GM23338 (cell line): Measurements from ENCODE around the gene EMC6.

Experiments
- CREB1 ChIP-seq: fragments of 250-450 bp; sonication (Bioruptor Pico); IDR thresholded peaks from 2 replicates; pipeline ENCODE4 v1.5.0; 2020; ENCODE audit warnings: low read depth, mild to moderate bottlenecking, moderate library complexity
- CTCF ChIP-seq, 2 experiments: fragments of 200-600 bp in 1 of 2; sonication (generic) in 1 of 2; conservative IDR thresholded peaks; 2 replicates each; pipeline versions ENCODE4 v1.5.1 to v1.6.1; 2016 to 2017; ENCODE audit warnings: antibody characterized with exemption in 2 of 2, low read depth in 2 of 2, mild to moderate bottlenecking in 2 of 2, moderate library complexity in 1 of 2
- ETS1 ChIP-seq: IDR thresholded peaks from 2 replicates; pipeline ENCODE4 v1.6.1; 2016; ENCODE audit warnings: antibody characterized with exemption
- EZH2 ChIP-seq: fragments of 200-600 bp; sonication (generic); IDR thresholded peaks from one replicate; pipeline ENCODE4 v1.8.0; 2017; ENCODE audit warnings: antibody characterized with exemption, mild to moderate bottlenecking, low read depth; ENCODE audit not compliant: unreplicated experiment
- EZH2phosphoT487 ChIP-seq: fragments of 200-600 bp; sonication (generic); IDR thresholded peaks from one replicate; pipeline ENCODE4 v1.8.1; 2018; ENCODE audit warnings: antibody characterized with exemption; ENCODE audit not compliant: unreplicated experiment
- JUNB ChIP-seq: IDR thresholded peaks from one replicate; pipeline ENCODE4 v1.6.1; 2016; ENCODE audit warnings: antibody characterized with exemption; ENCODE audit not compliant: unreplicated experiment
- NANOG ChIP-seq: IDR thresholded peaks from 2 replicates; pipeline ENCODE4 v1.6.1; 2016; ENCODE audit warnings: antibody characterized with exemption, borderline replicate concordance
- POLR2AphosphoS5 ChIP-seq: IDR thresholded peaks from 2 replicates; pipeline ENCODE4 v1.6.1; 2016; ENCODE audit warnings: antibody characterized with exemption, low read depth
- REST ChIP-seq: IDR thresholded peaks from one replicate; pipeline ENCODE4 v1.6.1; 2018; ENCODE audit warnings: antibody characterized with exemption; ENCODE audit not compliant: unreplicated experiment
- STAT1 ChIP-seq: IDR thresholded peaks from one replicate; pipeline ENCODE4 v1.6.1; 2016; ENCODE audit warnings: antibody characterized with exemption; ENCODE audit not compliant: unreplicated experiment
- ZNF331 ChIP-seq: fragments of 250-450 bp; sonication (Bioruptor Pico); IDR thresholded peaks from 2 replicates; pipeline ENCODE4 v1.5.0; 2020; ENCODE audit warnings: low read depth, mild to moderate bottlenecking, moderate library complexity

- no peak for TF ChIP-seq CTCF (conservative IDR thresholded peaks at IDR 0.05; ENCODE audit: low read depth in 2 of 2)
- no peak for TF ChIP-seq POLR2AphosphoS5
- TF ChIP-seq REST = no peak
- TF ChIP-seq CREB1 (CRISPR knock-in tag) = no peak
- no peak for TF ChIP-seq EZH2
- TF ChIP-seq JUNB = no peak
- TF ChIP-seq EZH2phosphoT487 = no peak
- no peak for TF ChIP-seq STAT1
- TF ChIP-seq ZNF331 (CRISPR knock-in tag) = no peak
- TF ChIP-seq NANOG = no peak
- no peak for TF ChIP-seq ETS1
Observed at GRCh38 chr17:3630781-3631180, 37.8 kb upstream of the EMC6 start.
